Caco-2 (cell line): ENCODE data around the gene LMTK3. TPM values are rescaled to one million over a fixed set of nuclear protein-coding genes. Genes with fewer than 3 reads are reported as not detected.

Experiments
- BruUV-seq: library from RNA; stranded (reverse); fragments of 400-500 nt; replicated peaks from 2 replicates; lab custom pipeline; 2021; lab: Mats Ljungman, UMichigan
- CTCF ChIA-PET: fragments of 300-600 bp; sonication (Branson Sonifier 250); formaldehyde crosslinking; loops from one replicate; lab custom pipeline; 2022; ENCODE audit warnings: antibody characterized with exemption; lab: Charles Lee
- POLR2A ChIA-PET: fragments of 300-600 bp; sonication (Branson Sonifier 250); formaldehyde crosslinking; loops from one replicate; lab custom pipeline; 2022; ENCODE audit warnings: antibody characterized with exemption; lab: Charles Lee
- DNase-seq, 2 experiments: peaks; one replicate each; pipeline versions ENCODE4 v3.0.0 to v3.0.0-alpha.2; 2020 to 2022
- H3K27me3 ChIP-seq: replicated peaks from 2 replicates; pipeline ENCODE4 v1.6.0; 2011; ENCODE audit warnings: low read length; ENCODE audit not compliant: control insufficient read depth, insufficient read depth
- H3K36me3 ChIP-seq: 2 replicates; pipeline ENCODE4 v1.5.1; 2011; ENCODE audit warnings: low read length; ENCODE audit not compliant: control insufficient read depth, insufficient read depth
- H3K4me1 ChIP-seq: fragments of 250-450 bp; sonication (Bioruptor Pico); 2 replicates; pipeline ENCODE4 v1.5.1; 2020; ENCODE audit warnings: mild to moderate bottlenecking
- H3K4me3 ChIP-seq: 2 replicates; pipeline ENCODE4 v1.5.1; 2011; ENCODE audit warnings: low read depth, mild to moderate bottlenecking, control low read depth, low read length
- H3K9me3 ChIP-seq: fragments of 250-450 bp; sonication (Bioruptor Pico); 2 replicates; pipeline ENCODE4 v1.5.1; 2020; ENCODE audit warnings: mild to moderate bottlenecking, moderate library complexity
- H3K27ac Mint-ChIP-seq: one replicate; pipeline ENCODE4 v1.8.0; 2022; ENCODE audit warnings: mixed read lengths; ENCODE audit not compliant: unreplicated experiment
- H3K27me3 Mint-ChIP-seq: one replicate; pipeline ENCODE4 v1.8.0; 2022; ENCODE audit warnings: mixed read lengths; ENCODE audit not compliant: insufficient read depth, unreplicated experiment
- H3K36me3 Mint-ChIP-seq: one replicate; pipeline ENCODE4 v1.8.0; 2022; ENCODE audit warnings: mild to moderate bottlenecking, mixed read lengths; ENCODE audit not compliant: insufficient read depth, unreplicated experiment
- H3K4me1 Mint-ChIP-seq: one replicate; pipeline ENCODE4 v1.8.0; 2022; ENCODE audit warnings: low read depth, mixed read lengths; ENCODE audit not compliant: unreplicated experiment
- H3K4me3 Mint-ChIP-seq: one replicate; pipeline ENCODE4 v1.8.0; 2022; ENCODE audit warnings: mild to moderate bottlenecking, moderate library complexity, mixed read lengths; ENCODE audit not compliant: unreplicated experiment
- H3K9me3 Mint-ChIP-seq: one replicate; pipeline ENCODE4 v1.8.0; 2022; ENCODE audit warnings: mixed read lengths; ENCODE audit not compliant: unreplicated experiment
- CTCF ChIP-seq, 2 experiments: fragments of 200-600 bp in 1 of 2; IDR thresholded peaks; 1 replicate in 1 of 2; 2 replicates in 1 of 2; pipeline versions ENCODE4 v1.5.1 to v1.8.0; 2011 to 2022; ENCODE audit warnings: antibody characterized with exemption in 1 of 2, control low read depth in 1 of 2, inconsistent platforms in 1 of 2, low read depth in 1 of 2, low read length in 1 of 2, mild to moderate bottlenecking in 1 of 2, moderate library complexity in 1 of 2; ENCODE audit not compliant: insufficient read depth in 1 of 2, severe bottlenecking in 1 of 2, unreplicated experiment in 1 of 2
- intact Hi-C: fragments of 100-400 bp; cut with micrococcal nuclease; formaldehyde crosslinking; loops from one replicate; pipeline ENCODE4 v1.10.0; 2022; ENCODE audit not compliant: unreplicated experiment
- total RNA-seq: library from RNA; stranded (reverse); gene quantifications from 2 replicates; pipeline ENCODE4 v1.2.3, GENCODE V29; 2022

Gene LMTK3
- total RNA-seq, 1 experiment from 2014 or later = 22.6 TPM

- no TSS peak for BruUV-seq
- Mint-ChIP-seq H3K36me3 (peaks cover 12% of the 10 kb centered on the region), H3K27me3 (no peaks in the 10 kb centered on the region), H3K4me3 (no peak overlapping the region), H3K4me1 (peaks cover 11% of the 10 kb centered on the region), H3K27ac (no peak overlapping the region), H3K9me3 (peaks cover 43% of the 10 kb centered on the region)
- Histone ChIP-seq H3K36me3 (no peaks in the 10 kb centered on the region), H3K4me3 (no peak overlapping the region), H3K9me3 (peaks cover 32% of the 10 kb centered on the region), H3K27me3 (no peaks in the 10 kb centered on the region), H3K4me1 (no peaks in the 10 kb centered on the region)
- CTCF ChIA-PET = no interaction called here
- DNase-seq = no peak
- POLR2A ChIA-PET = no interaction called here
- no peak for TF ChIP-seq CTCF (IDR thresholded peaks at IDR 0.05; ENCODE audit: insufficient read depth in 1 of 2, low read depth in 1 of 2, low read length in 1 of 2, severe bottlenecking in 1 of 2, unreplicated experiment in 1 of 2)
- intact Hi-C loops = no loop called here
Observed at GRCh38 chr19:48529156-48529555, 17.5 kb upstream of the LMTK3 start.

- Mint-ChIP-seq H3K36me3 (peaks cover 8% of the 10 kb centered on the region), H3K4me3 (no peak overlapping the region), H3K27ac (no peak overlapping the region), H3K9me3 (peaks cover 46% of the 10 kb centered on the region), H3K4me1 (no peaks in the 10 kb centered on the region), H3K27me3 (no peaks in the 10 kb centered on the region)
- Histone ChIP-seq H3K9me3 (peaks cover 35% of the 10 kb centered on the region), H3K27me3 (no peaks in the 10 kb centered on the region), H3K4me1 (no peaks in the 10 kb centered on the region), H3K36me3 (no peaks in the 10 kb centered on the region), H3K4me3 (no peak overlapping the region)
- POLR2A ChIA-PET = no interaction called here
- BruUV-seq = no TSS peak
- no peak for DNase-seq
- TF ChIP-seq CTCF (IDR thresholded peaks at IDR 0.05; ENCODE audit: insufficient read depth in 1 of 2, low read depth in 1 of 2, low read length in 1 of 2, severe bottlenecking in 1 of 2, unreplicated experiment in 1 of 2) = no peak
- intact Hi-C loops = no loop called here
- CTCF ChIA-PET = no interaction called here
Observed at GRCh38 chr19:48524732-48525131, 13.1 kb upstream of the LMTK3 start.

- H3K36me3 Mint-ChIP-seq = peaks cover 6% of the 10 kb centered on the region
- no peaks in the 10 kb centered on the region for H3K27me3 Mint-ChIP-seq
- Histone ChIP-seq H3K36me3 (no peaks in the 10 kb centered on the region), H3K27me3 (no peaks in the 10 kb centered on the region), H3K9me3 (peaks cover 32% of the 10 kb centered on the region), H3K4me3 (no peak overlapping the region), H3K4me1 (no peaks in the 10 kb centered on the region)
- H3K27ac Mint-ChIP-seq = no peak overlapping the region
- no peak for TF ChIP-seq CTCF (IDR thresholded peaks at IDR 0.05; ENCODE audit: insufficient read depth in 1 of 2, low read depth in 1 of 2, low read length in 1 of 2, severe bottlenecking in 1 of 2, unreplicated experiment in 1 of 2)
- H3K4me3 Mint-ChIP-seq = no peak overlapping the region
- no TSS peak for BruUV-seq
- DNase-seq = no peak
- ChIA-PET POLR2A (no interaction called here), CTCF (no interaction called here)
- intact Hi-C loops = no loop called here
- peaks cover 41% of the 10 kb centered on the region for H3K9me3 Mint-ChIP-seq
- no peaks in the 10 kb centered on the region for H3K4me1 Mint-ChIP-seq
Observed at GRCh38 chr19:48524221-48524620, 12.6 kb upstream of the LMTK3 start.
